Body of pancreas (tissue), 4 donors: Measurements from ENCODE around the gene SLC9A9. TPM values are rescaled to one million over a fixed set of nuclear protein-coding genes. Genes with fewer than 3 reads are reported as not detected.

ENCODE experiments used
- ATAC-seq: fragments of 150-250 bp; one replicate; pipeline ENCODE4 v1.9.1; 2016
- DNase-seq, 4 donors: peaks; one replicate each; pipeline ENCODE4 v3.0.0-alpha.2; 2019
- H3K27ac ChIP-seq, 4 donors: fragments of 200-600 bp; sonication (generic); 1 replicate in 3 of 4; 2 replicates in 1 of 4; pipeline versions ENCODE4 v1.5.1 to v1.6.1; 2016 to 2019; ENCODE audit warnings: mild to moderate bottlenecking in 1 of 4, mixed read lengths in 1 of 4, moderate library complexity in 1 of 4
- H3K27me3 ChIP-seq, 2 donors: fragments of 200-600 bp; sonication (generic); one replicate each; pipeline ENCODE4 v1.6.0; 2016; ENCODE audit warnings: mild to moderate bottlenecking in 1 of 2
- H3K36me3 ChIP-seq, 2 donors: fragments of 200-600 bp; sonication (generic); replicated peaks in 1 of 2; 2 replicates each; pipeline ENCODE4 v1.5.1; 2016; ENCODE audit warnings: low read depth in 2 of 2; ENCODE audit not compliant: insufficient read depth in 1 of 2
- H3K4me1 ChIP-seq: fragments of 200-600 bp; sonication (generic); one replicate; pipeline ENCODE4 v1.6.0; 2016
- H3K4me3 ChIP-seq, 2 donors: fragments of 200-600 bp; sonication (generic); 1 replicate in 1 of 2; 2 replicates in 1 of 2; pipeline ENCODE4 v1.5.1; 2016 to 2019
- H3K9me3 ChIP-seq, 3 donors: fragments of 200-600 bp; sonication (generic); 1 replicate in 2 of 3; 2 replicates in 1 of 3; pipeline ENCODE4 v1.5.1; 2016
- CTCF ChIP-seq, 7 experiments: fragments of 450-650 bp in 4 of 7; fragments of 200-600 bp in 3 of 7; sonication (generic) in 3 of 7; IDR thresholded peaks; one replicate each; pipeline ENCODE4 v1.5.1; 2016 to 2019; ENCODE audit warnings: antibody characterized with exemption in 7 of 7
- POLR2A ChIP-seq, 3 donors: fragments of 450-650 bp; IDR thresholded peaks; one replicate each; pipeline ENCODE4 v1.6.1; 2016; ENCODE audit warnings: antibody characterized with exemption in 3 of 3, mild to moderate bottlenecking in 2 of 3
- WGBS, 2 donors: methylation state at CpG; one replicate each; pipeline ENCODE4 v1.1.5; 2017; 5-methylcytosine and 5-hydroxymethylcytosine counted together
- intact Hi-C: fragments of 100-400 bp; cut with DNase I; formaldehyde crosslinking; loops from one replicate; pipeline ENCODE4 v1.15.1; 2023
- total RNA-seq, 2 donors: library from RNA; depleted of rRNA; stranded (reverse); fragments of >200 nt; gene quantifications; one replicate each; pipeline ENCODE4 v1.1.0, GENCODE V29; 2016

The SLC9A9 gene
- total RNA-seq, 2 donors from 2014 or later: 1.6 to 2.3 TPM

GRCh38 chr3:143445118-143445517, 403.1 kb downstream of the SLC9A9 start:
- no peak for ATAC-seq
- H3K4me1 ChIP-seq: no peaks in the 10 kb centered on the region
- no peak overlapping the region for H3K4me3 ChIP-seq
- H3K9me3 ChIP-seq: no peaks in the 10 kb centered on the region
- no peak for DNase-seq
- intact Hi-C loops: no loop called here
- H3K27ac ChIP-seq: no peak overlapping the region
- H3K36me3 ChIP-seq: no peaks in the 10 kb centered on the region
- WGBS, 2 donors: 69 to 80% methylated on average over 2 of the region's 2 CpGs
- no peaks in the 10 kb centered on the region for H3K27me3 ChIP-seq
- no peak for TF ChIP-seq POLR2A (IDR thresholded peaks at IDR 0.05)
- TF ChIP-seq CTCF (IDR thresholded peaks at IDR 0.05): no peak

- no peaks in the 10 kb centered on the region for H3K36me3 ChIP-seq
- no peak for TF ChIP-seq POLR2A (IDR thresholded peaks at IDR 0.05)
- no peak for TF ChIP-seq CTCF (IDR thresholded peaks at IDR 0.05)
- no peaks in the 10 kb centered on the region for H3K27me3 ChIP-seq
- DNase-seq (peak in 3 of 4 donors; percentile 18 to 74 (median 40)), ATAC-seq (peak; percentile 87)
- peak overlapping the region in 1 of 4 donors; percentile 42 for H3K27ac ChIP-seq
- intact Hi-C loops: no loop called here
- H3K4me3 ChIP-seq: no peak overlapping the region
- WGBS, 2 donors: 20 to 22% methylated on average over 6 of the region's 6 CpGs
- H3K4me1 ChIP-seq: no peaks in the 10 kb centered on the region
- no peaks in the 10 kb centered on the region for H3K9me3 ChIP-seq
These were observed 404.4 kb downstream of the SLC9A9 start for GRCh38 chr3:143443851-143444331.

- Histone ChIP-seq H3K27ac (peak overlapping the region in 1 of 4 donors; percentile 0), H3K27me3 (no peaks in the 10 kb centered on the region), H3K4me1 (no peaks in the 10 kb centered on the region), H3K9me3 (no peaks in the 10 kb centered on the region), H3K36me3 (no peaks in the 10 kb centered on the region), H3K4me3 (no peak overlapping the region)
- TF ChIP-seq CTCF (IDR thresholded peaks at IDR 0.05): no peak
- no peak for TF ChIP-seq POLR2A (IDR thresholded peaks at IDR 0.05)
- WGBS, 2 donors: 74 to 81% methylated on average over 3 of the region's 3 CpGs
- intact Hi-C loops: no loop called here
- no peak for ATAC-seq
- DNase-seq: no peak
These were observed 405.3 kb downstream of the SLC9A9 start for GRCh38 chr3:143442814-143443447.

- ATAC-seq (no peak), DNase-seq (no peak)
- 83 to 85% methylated on average over 1 of the region's 1 CpG for WGBS, 2 donors
- H3K36me3 ChIP-seq: no peaks in the 10 kb centered on the region
- no peaks in the 10 kb centered on the region for H3K9me3 ChIP-seq
- H3K4me1 ChIP-seq: no peaks in the 10 kb centered on the region
- no peaks in the 10 kb centered on the region for H3K27me3 ChIP-seq
- intact Hi-C loops: no loop called here
- H3K4me3 ChIP-seq: no peak overlapping the region
- no peak for TF ChIP-seq CTCF (IDR thresholded peaks at IDR 0.05)
- no peak for TF ChIP-seq POLR2A (IDR thresholded peaks at IDR 0.05)
- no peak overlapping the region for H3K27ac ChIP-seq
These were observed 406.6 kb downstream of the SLC9A9 start for GRCh38 chr3:143441516-143442171.
